ENCODE results near the gene CFTR.

DNA sequence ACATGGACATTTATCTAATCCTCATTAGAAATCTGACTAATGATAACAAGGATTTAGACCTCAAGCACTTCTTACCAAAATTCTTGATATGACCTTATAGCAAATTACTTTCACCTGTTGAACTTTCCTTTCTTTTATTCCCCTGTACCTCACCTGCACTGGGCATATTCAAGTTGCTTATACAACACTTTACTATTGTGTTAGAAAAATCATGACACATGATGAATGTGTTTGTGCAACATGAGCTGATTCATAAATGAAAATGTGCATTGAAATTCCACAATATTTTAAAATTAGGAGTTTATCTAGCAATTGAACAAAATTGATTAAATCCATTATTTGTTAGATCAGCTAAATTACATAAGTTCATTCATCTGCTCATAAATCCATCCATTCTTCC, 160.6 kb downstream of the CFTR start:
- no peak for TF ChIP-seq TAF1 (IDR thresholded peaks at IDR 0.05; ENCODE audit: borderline replicate concordance, low read depth, low read length)
- TF ChIP-seq POLR2A (IDR thresholded peaks at IDR 0.05; ENCODE audit: low read depth, low read length) = no peak
